ENCODE measurements around the gene PRPF19.

DNA sequence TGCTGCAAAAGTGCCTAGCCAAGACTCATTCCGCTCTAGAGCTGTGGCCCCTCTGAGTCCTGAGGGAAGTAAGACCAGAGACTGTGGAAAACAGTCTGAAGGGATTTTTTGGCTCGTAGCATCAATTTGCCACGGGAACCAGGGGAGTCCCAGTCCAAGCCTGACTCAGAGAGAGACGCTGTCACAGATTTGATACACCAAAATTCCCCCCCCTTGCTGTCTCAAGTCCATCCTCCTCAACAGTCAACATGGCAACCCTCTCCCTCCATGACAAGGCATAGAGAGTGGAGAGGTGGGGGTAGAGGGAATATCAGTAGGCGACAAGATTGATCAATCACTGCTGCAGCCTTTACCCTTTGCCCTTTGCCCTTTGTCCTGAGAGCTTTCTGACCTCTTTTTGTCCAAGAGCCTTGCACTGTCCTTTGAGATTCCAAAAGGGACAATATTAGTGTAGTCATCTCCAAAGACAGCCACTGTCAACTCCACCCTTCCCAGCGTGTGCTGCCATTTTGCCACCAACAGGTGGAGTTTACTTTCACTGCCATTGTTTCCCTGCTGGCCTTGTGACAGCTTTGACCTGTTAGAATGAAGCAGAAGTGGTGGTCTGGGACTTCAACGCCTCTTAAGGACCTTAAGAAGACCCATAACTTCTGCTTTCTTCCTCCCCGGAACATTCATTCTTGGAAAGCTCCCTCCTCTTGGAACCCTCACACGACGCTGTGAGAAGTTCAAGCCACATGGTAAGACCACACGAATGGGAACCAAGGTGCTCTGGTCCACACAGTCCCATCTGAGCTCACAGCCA lies 38.3 kb upstream of the PRPF19 start:
- TF ChIP-seq POLR2AphosphoS5 (IDR thresholded peaks at IDR 0.05; ENCODE audit: low read depth, low read length) (no peak), TAF1 (IDR thresholded peaks at IDR 0.05; ENCODE audit: low read depth, low read length) (no peak), POLR2A (IDR thresholded peaks at IDR 0.05; ENCODE audit: low read depth, low read length) (no peak), PAX5 (IDR thresholded peaks at IDR 0.05; ENCODE audit: insufficient read depth, low read length, severe bottlenecking) (no peak), SPI1 (IDR thresholded peaks at IDR 0.05; ENCODE audit: low read depth, low read length) (no peak)
